ENCODE results near the gene PRX.
A peak's percentile ranks its signal among the peaks of the same experiment; 100 is the strongest.
"Not testable (repeated sequence)": the region's sequence is repeated elsewhere in the genome, so short reads cannot be mapped to it uniquely, and the experiment has no call there.

PRX gene

GRCh38 chr19:40433391-40434216, 20.4 kb upstream of the PRX start:
- peak; percentile 94 for DNase-seq

GRCh38 chr19:40432760-40433159, 19.6 kb upstream of the PRX start:
- DNase-seq = not testable (repeated sequence)

GRCh38 chr19:40431698-40432097, 18.5 kb upstream of the PRX start:
- no peak for DNase-seq

GRCh38 chr19:40430242-40430641, 17.1 kb upstream of the PRX start:
- DNase-seq = not testable (repeated sequence)

- DNase-seq = not testable (repeated sequence)
Observed at GRCh38 chr19:40428197-40428596, 15.0 kb upstream of the PRX start.

GRCh38 chr19:40425450-40426287, 12.5 kb upstream of the PRX start, which contains the start of gene SERTAD1:
Gene SERTAD1, minus strand, starts transcription at chr19:40425992. Its CDS starts 2,446 bp downstream, at chr19:40423546.
- DNase-seq = peak; percentile 99

- peak; percentile 37 for DNase-seq
Observed at GRCh38 chr19:40424637-40425449, 11.7 kb upstream of the PRX start.

- no peak for DNase-seq
Observed at GRCh38 chr19:40423938-40424337, 10.8 kb upstream of the PRX start.

GRCh38 chr19:40422748-40423566, 9.8 kb upstream of the PRX start:
- DNase-seq = no peak

- no peak for DNase-seq
Observed at GRCh38 chr19:40421993-40422747, 9.0 kb upstream of the PRX start.

GRCh38 chr19:40420766-40421765, 7.9 kb upstream of the PRX start:
- DNase-seq = peak; percentile 91

- no peak for DNase-seq
Observed at GRCh38 chr19:40420451-40420765, 7.2 kb upstream of the PRX start.

- DNase-seq = no peak
Observed at GRCh38 chr19:40419780-40420179, 6.6 kb upstream of the PRX start.

- no peak for DNase-seq
Observed at GRCh38 chr19:40419066-40419612, 6.0 kb upstream of the PRX start.

GRCh38 chr19:40418040-40418439, 4.9 kb upstream of the PRX start:
- DNase-seq = no peak

- DNase-seq = no peak
Observed at GRCh38 chr19:40417643-40417981, 4.4 kb upstream of the PRX start.

- DNase-seq = peak; percentile 47
Observed at GRCh38 chr19:40416918-40417642, 3.9 kb upstream of the PRX start.

- DNase-seq = no peak
Observed at GRCh38 chr19:40415768-40416167, 2.6 kb upstream of the PRX start.
